Smooth muscle cell of the umbilical artery (primary cell): ENCODE results near the gene ECE2. TPM values are rescaled to one million over a fixed set of nuclear protein-coding genes. Genes with fewer than 3 reads are reported as not detected.

Experiments
- total RNA-seq: library from RNA; depleted of rRNA; stranded (reverse); fragments of >200 nt; gene quantifications from 2 replicates; pipeline ENCODE4 v1.2.3, GENCODE V29; 2014

The ECE2 gene
- not detected in 2 replicates for total RNA-seq

GRCh38 chr3:184275961-184276910 lies at the start of gene ECE2:
ECE2 (plus strand) TSS chr3:184276022; CDS start chr3:184276154, 132 bp downstream.

GRCh38 chr3:184229394-184230080 lies 46.3 kb upstream of the ECE2 start, which contains the start of gene VWA5B2:
VWA5B2 (plus strand) TSS chr3:184229585; CDS start chr3:184230529, 944 bp downstream.

GRCh38 chr3:184248454-184249411 lies 27.1 kb upstream of the ECE2 start, which contains the start of gene ALG3:
ALG3 (minus strand) TSS chr3:184248962; CDS start chr3:184248940, 22 bp downstream.

GRCh38 chr3:184249412-184250166 lies 26.2 kb upstream of the ECE2 start, which contains the start of gene EEF1AKMT4:
EEF1AKMT4 (plus strand) TSS chr3:184249672; CDS start chr3:184249695, 23 bp downstream.

GRCh38 chr3:184261270-184261853 lies 14.5 kb upstream of the ECE2 start, which contains the start of gene CAMK2N2:
CAMK2N2 (minus strand) TSS chr3:184261553; CDS start chr3:184261285, 268 bp downstream.

GRCh38 chr3:184298759-184299487 lies 23.1 kb downstream of the ECE2 start, which contains the start of gene PSMD2:
PSMD2 (plus strand) TSS chr3:184299241; CDS start chr3:184299267, 26 bp downstream.

GRCh38 chr3:184314363-184314699 lies 38.5 kb downstream of the ECE2 start, which contains the start of gene EIF4G1:
EIF4G1 (plus strand) TSS chr3:184314606; CDS start chr3:184315797, 1,191 bp downstream.

GRCh38 chr3:184337399-184337714 lies 61.5 kb downstream of the ECE2 start, which contains the start of gene FAM131A:
FAM131A (plus strand) TSS chr3:184337600; CDS start chr3:184337631, 31 bp downstream.

Other genes starting within 250 kb of the ECE2 start
- gene HTR3D, start 244.3 kb upstream of the ECE2 start, total RNA-seq = not detected in 2 replicates
- gene HTR3C, start 223.0 kb upstream of the ECE2 start, total RNA-seq = not detected in 2 replicates
- gene HTR3E, start 179.0 kb upstream of the ECE2 start, total RNA-seq = not detected in 2 replicates
- 25.2 and 29.4 TPM in 2 replicates for gene EIF2B5, start 140.7 kb upstream of the ECE2 start, total RNA-seq
- gene DVL3, start 120.6 kb upstream of the ECE2 start, total RNA-seq = 41.6 and 63.3 TPM in 2 replicates
- 561 and 564 TPM in 2 replicates for gene AP2M1, start 101.2 kb upstream of the ECE2 start, total RNA-seq
- 42.1 and 49.6 TPM in 2 replicates for gene ABCF3, start 89.8 kb upstream of the ECE2 start, total RNA-seq
- gene VWA5B2, start 46.4 kb upstream of the ECE2 start, total RNA-seq = not detected in 2 replicates
- gene ALG3, start 27.1 kb upstream of the ECE2 start, total RNA-seq = 41.1 and 49.0 TPM in 2 replicates
- gene EEF1AKMT4, start 26.4 kb upstream of the ECE2 start, total RNA-seq = 2.4 and 4.2 TPM in 2 replicates
- gene CAMK2N2, start 14.5 kb upstream of the ECE2 start, total RNA-seq = 0.37 TPM in 1 of 2 replicates, not detected in the other
- 557 and 1,040 TPM in 2 replicates for gene PSMD2, start 23.2 kb downstream of the ECE2 start, total RNA-seq
- gene EIF4G1, start 38.6 kb downstream of the ECE2 start, total RNA-seq = 258 and 495 TPM in 2 replicates
- gene FAM131A, start 61.6 kb downstream of the ECE2 start, total RNA-seq = 21.4 and 38.7 TPM in 2 replicates
- gene CLCN2, start 85.6 kb downstream of the ECE2 start, total RNA-seq = 2.4 and 2.8 TPM in 2 replicates
- gene POLR2H, start 85.7 kb downstream of the ECE2 start, total RNA-seq = 86.7 and 121 TPM in 2 replicates
- gene THPO, start 102.2 kb downstream of the ECE2 start, total RNA-seq = not detected in 2 replicates
- 0.55 and 0.59 TPM in 2 replicates for gene CHRD, start 104.0 kb downstream of the ECE2 start, total RNA-seq